Smooth muscle cell (in vitro differentiated cells): ENCODE measurements around the gene COX14. TPM values are rescaled to one million over a fixed set of nuclear protein-coding genes. Genes with fewer than 3 reads are reported as not detected.
A peak's percentile ranks its signal among the peaks of the same experiment; 100 is the strongest.

ENCODE experiments used
- DNase-seq: peaks from one replicate; lab custom pipeline; 2025; ENCODE audit not compliant: unreplicated experiment; lab: John Stamatoyannopoulos, UW
- H2AFZ ChIP-seq: fragments of 200-600 bp; sonication (generic); 2 replicates; pipeline ENCODE4 v1.6.0; 2016; ENCODE audit warnings: antibody characterized with exemption, low read depth, mild to moderate bottlenecking
- H3F3A ChIP-seq: fragments of 200-600 bp; sonication (generic); 2 replicates; pipeline ENCODE4 v1.6.0; 2017; ENCODE audit warnings: antibody characterized with exemption, low read depth
- H3K27ac ChIP-seq: fragments of 200-600 bp; sonication (generic); 2 replicates; pipeline ENCODE4 v1.5.1; 2016; ENCODE audit warnings: low read depth, mild to moderate bottlenecking
- H3K27me3 ChIP-seq: fragments of 200-600 bp; sonication (generic); 2 replicates; pipeline ENCODE4 v1.6.1; 2016; ENCODE audit warnings: low read depth, mild to moderate bottlenecking
- H3K36me3 ChIP-seq: fragments of 200-600 bp; sonication (generic); 2 replicates; pipeline ENCODE4 v1.5.1; 2016; ENCODE audit warnings: low read depth
- H3K4me1 ChIP-seq: fragments of 200-600 bp; sonication (generic); 2 replicates; pipeline ENCODE4 v1.5.1; 2016; ENCODE audit warnings: low read depth
- H3K4me2 ChIP-seq: fragments of 200-600 bp; sonication (generic); 2 replicates; pipeline ENCODE4 v1.6.0; 2016; ENCODE audit warnings: mild to moderate bottlenecking
- H3K4me3 ChIP-seq: fragments of 200-600 bp; sonication (generic); 2 replicates; pipeline ENCODE4 v1.5.1; 2016; ENCODE audit warnings: mild to moderate bottlenecking
- H3K79me2 ChIP-seq: fragments of 200-600 bp; sonication (generic); 2 replicates; pipeline ENCODE4 v1.6.0; 2016; ENCODE audit warnings: low read depth, mild to moderate bottlenecking
- H3K9ac ChIP-seq: fragments of 200-600 bp; sonication (generic); 2 replicates; pipeline ENCODE4 v1.6.0; 2016; ENCODE audit warnings: low read depth
- H3K9me3 ChIP-seq: fragments of 200-600 bp; sonication (generic); replicated peaks from 2 replicates; pipeline ENCODE4 v1.5.1; 2016; ENCODE audit warnings: low read depth
- H4K20me1 ChIP-seq: fragments of 200-600 bp; sonication (generic); 2 replicates; pipeline ENCODE4 v1.6.0; 2016; ENCODE audit warnings: low read depth
- WGBS: methylation state at CpG from one replicate; pipeline ENCODE4 v1.1.7; 2016; ENCODE audit warnings: low lambda C conversion rate; 5-methylcytosine and 5-hydroxymethylcytosine counted together
- polyA plus RNA-seq: library from polyadenylated mRNA; unstranded; fragments of >200 nt; fragmentation: Nextera tagmentation; extraction: Ambion mirVana; gene quantifications from 2 replicates; pipeline ENCODE4 v1.2.1, GENCODE V29; 2016
- total RNA-seq: library from RNA; depleted of rRNA; stranded (reverse); fragments of >200 nt; gene quantifications from 2 replicates; pipeline ENCODE4 v1.2.3, GENCODE V29; 2014
- TF ChIP-seq, protein P1 (sequence below): fragments of 200-600 bp; sonication (generic); IDR thresholded peaks from 2 replicates; pipeline ENCODE4 v1.5.1; 2017; ENCODE audit warnings: borderline replicate concordance, mild to moderate bottlenecking, antibody characterized with exemption; ENCODE audit not compliant: insufficient read depth, poor library complexity, severe bottlenecking

Gene COX14
- total and polyA plus RNA-seq, 2 experiments from 2014 or later = 18.6 to 67.9 TPM

DNA sequence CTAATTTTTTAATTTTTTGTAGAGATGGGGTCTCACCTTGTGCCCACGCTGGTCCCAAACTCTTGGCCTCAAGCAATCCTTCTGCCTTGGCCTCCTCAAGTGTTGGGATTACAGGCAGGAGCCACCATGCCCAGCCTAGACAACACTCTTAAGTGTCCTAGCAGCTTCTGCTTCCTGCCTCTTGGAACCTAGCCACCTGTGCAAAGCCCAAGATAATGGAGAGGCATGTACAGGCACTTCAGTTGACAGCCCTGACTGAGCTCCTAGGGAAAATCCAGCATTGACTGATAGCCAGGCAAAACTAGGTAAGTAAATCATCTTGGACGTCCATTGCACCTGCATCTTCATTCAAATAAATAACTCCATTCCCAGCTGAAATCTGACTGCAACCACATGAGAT, 15.5 kb downstream of the COX14 start:
- 94% methylated on average over 2 of the region's 2 CpGs for WGBS
- Histone ChIP-seq H3K9ac (no peak overlapping the region), H3F3A (peaks cover 9% of the 10 kb centered on the region), H3K4me3 (no peak overlapping the region), H3K4me1 (no peaks in the 10 kb centered on the region), H3K36me3 (peaks cover 10% of the 10 kb centered on the region), H3K27me3 (no peaks in the 10 kb centered on the region), H4K20me1 (peaks cover 16% of the 10 kb centered on the region), H2AFZ (no peak overlapping the region), H3K9me3 (no peaks in the 10 kb centered on the region), H3K27ac (no peak overlapping the region), H3K4me2 (no peak overlapping the region), H3K79me2 (no peaks in the 10 kb centered on the region)
- TF ChIP-seq, protein P1, sequence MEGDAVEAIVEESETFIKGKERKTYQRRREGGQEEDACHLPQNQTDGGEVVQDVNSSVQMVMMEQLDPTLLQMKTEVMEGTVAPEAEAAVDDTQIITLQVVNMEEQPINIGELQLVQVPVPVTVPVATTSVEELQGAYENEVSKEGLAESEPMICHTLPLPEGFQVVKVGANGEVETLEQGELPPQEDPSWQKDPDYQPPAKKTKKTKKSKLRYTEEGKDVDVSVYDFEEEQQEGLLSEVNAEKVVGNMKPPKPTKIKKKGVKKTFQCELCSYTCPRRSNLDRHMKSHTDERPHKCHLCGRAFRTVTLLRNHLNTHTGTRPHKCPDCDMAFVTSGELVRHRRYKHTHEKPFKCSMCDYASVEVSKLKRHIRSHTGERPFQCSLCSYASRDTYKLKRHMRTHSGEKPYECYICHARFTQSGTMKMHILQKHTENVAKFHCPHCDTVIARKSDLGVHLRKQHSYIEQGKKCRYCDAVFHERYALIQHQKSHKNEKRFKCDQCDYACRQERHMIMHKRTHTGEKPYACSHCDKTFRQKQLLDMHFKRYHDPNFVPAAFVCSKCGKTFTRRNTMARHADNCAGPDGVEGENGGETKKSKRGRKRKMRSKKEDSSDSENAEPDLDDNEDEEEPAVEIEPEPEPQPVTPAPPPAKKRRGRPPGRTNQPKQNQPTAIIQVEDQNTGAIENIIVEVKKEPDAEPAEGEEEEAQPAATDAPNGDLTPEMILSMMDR = no peak
- DNase-seq = no peak

DNA sequence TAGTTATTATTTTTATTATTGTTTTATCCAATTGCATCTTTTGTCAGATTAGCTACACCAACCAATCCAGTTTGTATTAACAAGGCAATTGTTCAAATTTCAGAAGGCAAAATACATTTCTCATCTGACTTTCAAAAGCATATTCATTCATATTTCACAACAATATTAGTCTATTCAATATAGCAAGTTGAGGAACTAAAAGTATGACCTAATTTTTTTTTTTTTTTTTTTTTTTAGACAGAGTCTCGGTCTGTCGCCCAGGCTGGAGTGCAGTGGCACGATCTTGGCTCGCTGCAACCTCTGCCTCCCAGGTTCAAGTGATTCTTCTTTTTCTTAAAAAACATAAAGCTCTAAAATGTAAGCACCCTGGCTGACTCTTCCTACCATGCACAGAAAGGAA, 17.3 kb downstream of the COX14 start:
- Histone ChIP-seq H3K36me3 (peaks cover 10% of the 10 kb centered on the region), H3K27ac (no peak overlapping the region), H3K4me1 (no peaks in the 10 kb centered on the region), H3K4me2 (no peak overlapping the region), H4K20me1 (peaks cover 23% of the 10 kb centered on the region), H3K9ac (no peak overlapping the region), H3K9me3 (no peaks in the 10 kb centered on the region), H3K79me2 (no peaks in the 10 kb centered on the region), H3K4me3 (no peak overlapping the region), H2AFZ (no peak overlapping the region), H3K27me3 (no peaks in the 10 kb centered on the region), H3F3A (peaks cover 9% of the 10 kb centered on the region)
- no peak for DNase-seq
- 96% methylated on average over 4 of the region's 4 CpGs for WGBS
- TF ChIP-seq, protein P1 = no peak

GRCh38 chr12:50132505-50133135, 20.6 kb downstream of the COX14 start:
- Histone ChIP-seq H2AFZ (no peak overlapping the region), H3K4me2 (no peak overlapping the region), H3F3A (peaks cover 12% of the 10 kb centered on the region), H3K36me3 (peaks cover 13% of the 10 kb centered on the region), H4K20me1 (peaks cover 23% of the 10 kb centered on the region), H3K27me3 (no peaks in the 10 kb centered on the region), H3K27ac (no peak overlapping the region), H3K9ac (no peak overlapping the region), H3K9me3 (no peaks in the 10 kb centered on the region), H3K4me3 (no peak overlapping the region), H3K79me2 (no peaks in the 10 kb centered on the region), H3K4me1 (no peaks in the 10 kb centered on the region)
- DNase-seq = no peak
- TF ChIP-seq, protein P1 = peak; percentile 53
- WGBS = 87% methylated on average over 2 of the region's 2 CpGs

DNA sequence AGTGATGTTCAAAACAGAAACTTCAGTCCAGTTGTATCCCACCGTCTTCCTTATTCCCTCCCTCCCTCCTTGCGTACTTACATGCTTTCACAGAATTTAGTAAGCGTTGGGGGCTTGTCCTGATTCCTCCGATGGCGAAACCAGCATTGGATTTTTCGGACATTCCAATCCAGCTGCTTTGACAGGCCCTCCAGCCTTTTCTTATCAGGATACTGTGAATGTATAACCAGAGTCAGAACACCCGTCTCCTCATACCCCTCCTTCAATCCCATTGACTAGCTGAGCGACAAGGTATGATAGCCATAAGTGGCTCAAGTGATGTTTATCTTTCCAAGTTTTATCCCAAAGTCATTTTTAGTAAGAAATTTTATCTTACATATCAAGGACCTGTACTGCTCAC, 31.0 kb downstream of the COX14 start:
- no peak for DNase-seq
- H3K36me3 ChIP-seq = peaks cover 4% of the 10 kb centered on the region
- H3K9me3 ChIP-seq = no peaks in the 10 kb centered on the region
- no peak overlapping the region for H3K27ac ChIP-seq
- TF ChIP-seq, protein P1 = no peak
- no peak overlapping the region for H3K9ac ChIP-seq
- no peaks in the 10 kb centered on the region for H3K4me1 ChIP-seq
- H3K4me2 ChIP-seq = no peak overlapping the region
- H2AFZ ChIP-seq = no peak overlapping the region
- no peaks in the 10 kb centered on the region for H3K27me3 ChIP-seq
- 96% methylated on average over 8 of the region's 8 CpGs for WGBS
- H3K4me3 ChIP-seq = no peak overlapping the region
- H3F3A ChIP-seq = no peaks in the 10 kb centered on the region
- peaks cover 43% of the 10 kb centered on the region for H3K79me2 ChIP-seq
- peaks cover 67% of the 10 kb centered on the region for H4K20me1 ChIP-seq
